GM12878 (cell line): Measurements from ENCODE around the gene SF3B6. TPM values are rescaled to one million over a fixed set of nuclear protein-coding genes. Genes with fewer than 3 reads are reported as not detected.

Experiments used
- ATAC-seq: fragments of 200-7000 bp; cut with Tn5 transposase; 3 replicates; pipeline ENCODE4 v1.9.1; 2020; ENCODE audit warnings: mild to moderate bottlenecking, moderate library complexity
- BruUV-seq: library from RNA; stranded (reverse); fragments of 400-500 nt; replicated peaks from 2 replicates; lab custom pipeline; 2021; lab: Mats Ljungman, UMichigan
- CTCF ChIA-PET: fragments of 300-600 bp; sonication (Branson Sonifier 250); formaldehyde crosslinking; extraction: SDS; loops from one replicate; lab custom pipeline; 2021; ENCODE audit warnings: inconsistent platforms; lab: Yijun Ruan, JAX
- POLR2A ChIA-PET: fragments of 350-600 bp; formaldehyde crosslinking; extraction: SDS; loops from one replicate; lab custom pipeline; 2021; ENCODE audit warnings: inconsistent platforms; lab: Charles Lee
- RAD21 ChIA-PET: fragments of 300-600 bp; sonication (Branson Sonifier 250); formaldehyde crosslinking; loops from one replicate; lab custom pipeline; 2023; ENCODE audit warnings: antibody characterized with exemption; ENCODE audit not compliant: unreplicated experiment; lab: Charles Lee
- SMC1A ChIA-PET: fragments of 300-600 bp; sonication (Branson Sonifier 250); formaldehyde crosslinking; loops from one replicate; lab custom pipeline; 2023; ENCODE audit not compliant: unreplicated experiment, uncharacterized antibody; lab: Charles Lee
- DNase-seq: peaks from one replicate; pipeline ENCODE4 v3.0.0-alpha.2; 2011; ENCODE audit warnings: low read depth, low spot score
- FAIRE-seq: peaks from 3 replicates; lab custom pipeline; 2011; peaks lifted over from hg19 to GRCh38; lab: Jason Lieb, UNC
- H2AFZ ChIP-seq: 2 replicates; pipeline ENCODE4 v1.6.0; 2011; ENCODE audit warnings: low read depth, low read length, control low read depth; ENCODE audit not compliant: control insufficient read depth
- H3K27ac ChIP-seq: 2 replicates; pipeline ENCODE4 v1.5.1; 2011; ENCODE audit warnings: control low read depth; ENCODE audit not compliant: control insufficient read depth, insufficient read depth
- H3K27me3 ChIP-seq, 2 experiments: replicated peaks in 1 of 2; 2 replicates each; pipeline versions ENCODE4 v1.6.0 to v1.6.1; 2011; ENCODE audit warnings: low read length in 1 of 2; ENCODE audit not compliant: control insufficient read depth in 2 of 2, insufficient read depth in 2 of 2
- H3K36me3 ChIP-seq, 2 experiments: 2 replicates each; pipeline ENCODE4 v1.5.1; 2011; ENCODE audit warnings: low read length in 1 of 2; ENCODE audit not compliant: control insufficient read depth in 2 of 2, insufficient read depth in 2 of 2
- H3K4me1 ChIP-seq: 2 replicates; pipeline ENCODE4 v1.6.1; 2011; ENCODE audit warnings: mild to moderate bottlenecking, low read length, moderate library complexity, mixed read lengths; ENCODE audit not compliant: control insufficient read depth, insufficient read depth
- H3K4me2 ChIP-seq: 2 replicates; pipeline ENCODE4 v1.6.0; 2011; ENCODE audit warnings: control low read depth; ENCODE audit not compliant: control insufficient read depth, insufficient read depth
- H3K4me3 ChIP-seq: fragments of 200-600 bp; sonication (generic); 2 replicates; pipeline ENCODE4 v1.5.1; 2016
- H3K79me2 ChIP-seq: 2 replicates; pipeline ENCODE4 v1.6.0; 2011; ENCODE audit warnings: low read length; ENCODE audit not compliant: control insufficient read depth, insufficient read depth
- H3K9ac ChIP-seq: 2 replicates; pipeline ENCODE4 v1.8.0; 2011; ENCODE audit warnings: low read length, control low read depth, mixed read lengths; ENCODE audit not compliant: control insufficient read depth, insufficient read depth
- H3K9me3 ChIP-seq: replicated peaks from 3 replicates; pipeline ENCODE4 v1.5.1; 2011; ENCODE audit warnings: mild to moderate bottlenecking, low read length; ENCODE audit not compliant: control insufficient read depth, insufficient read depth
- H4K20me1 ChIP-seq: 2 replicates; pipeline ENCODE4 v1.6.0; 2011; ENCODE audit not compliant: control insufficient read depth, insufficient read depth
- BCL11A ChIP-seq: IDR thresholded peaks from 2 replicates; pipeline ENCODE4 v1.6.1; 2011; ENCODE audit warnings: low read depth, low read length
- CHD2 ChIP-seq: IDR thresholded peaks from 2 replicates; pipeline ENCODE4 v1.6.1; 2011; ENCODE audit warnings: low read depth, low read length, improper control_type of control experiment, borderline replicate concordance
- E2F4 ChIP-seq: IDR thresholded peaks from 2 replicates; pipeline ENCODE4 v1.6.1; 2012; ENCODE audit warnings: low read depth, low read length, improper control_type of control experiment
- ETV6 ChIP-seq, 2 experiments: fragments of 450-650 bp in 1 of 2; IDR thresholded peaks in 1 of 2; conservative IDR thresholded peaks in 1 of 2; 2 replicates each; pipeline ENCODE4 v1.6.1; 2014; ENCODE audit warnings: antibody characterized with exemption in 1 of 2, borderline replicate concordance in 1 of 2, low read depth in 1 of 2, mild to moderate bottlenecking in 1 of 2, moderate library complexity in 1 of 2
- FOXK2 ChIP-seq: fragments of 450-650 bp; IDR thresholded peaks from 2 replicates; pipeline ENCODE4 v1.6.1; 2017; ENCODE audit warnings: mild to moderate bottlenecking, moderate library complexity
- PAX5 ChIP-seq: IDR thresholded peaks from 2 replicates; pipeline ENCODE4 v1.6.1; 2011; ENCODE audit warnings: low read depth, low read length, borderline replicate concordance
- RAD51 ChIP-seq: fragments of 450-650 bp; IDR thresholded peaks from 2 replicates; pipeline ENCODE4 v1.6.1; 2016; ENCODE audit warnings: moderate library complexity, mild to moderate bottlenecking, inconsistent platforms
- RUNX3 ChIP-seq: IDR thresholded peaks from 2 replicates; pipeline ENCODE4 v1.6.1; 2012; ENCODE audit warnings: low read length, inconsistent platforms
- SP1 ChIP-seq: IDR thresholded peaks from one replicate; pipeline ENCODE4 v1.6.1; 2011; ENCODE audit warnings: low read depth, low read length
- TBL1XR1 ChIP-seq: IDR thresholded peaks from 2 replicates; pipeline ENCODE4 v1.6.1; 2012; ENCODE audit warnings: low read depth, low read length, improper control_type of control experiment
- YY1 ChIP-seq: IDR thresholded peaks from 2 replicates; pipeline ENCODE4 v1.6.1; 2011; ENCODE audit warnings: low read depth, mild to moderate bottlenecking, low read length
- ZSCAN29 ChIP-seq: fragments of 450-650 bp; IDR thresholded peaks from 2 replicates; pipeline ENCODE4 v1.6.1; 2017; ENCODE audit warnings: mild to moderate bottlenecking, moderate library complexity
- WGBS: methylation state at CpG from one replicate; pipeline ENCODE4 v1.1.6; 2016; ENCODE audit warnings: low lambda C conversion rate; ENCODE audit not compliant: insufficient replicate concordance, insufficient coverage; ENCODE audit errors: missing lambda C conversion rate; 5-methylcytosine and 5-hydroxymethylcytosine counted together
- in situ Hi-C: fragments of 300-500 bp; cut with MboI; formaldehyde crosslinking; loops from 9 replicates; pipeline ENCODE4 v1.14.3; 2018; ENCODE audit warnings: mixed read lengths
- intact Hi-C: fragments of 100-400 bp; cut with micrococcal nuclease; formaldehyde crosslinking; loops from one replicate; pipeline ENCODE4 v1.14.2; 2022; ENCODE audit not compliant: unreplicated experiment
- polyA plus RNA-seq, 11 experiments: library from polyadenylated mRNA; depleted of rRNA in 4 of 11; unstranded in 6 of 11; stranded (reverse) in 5 of 11; fragments of >200 nt; fragmentation: Nextera tagmentation in 4 of 11; fragmentation: Illumina TruSeq in 1 of 11; extraction: Ambion mirVana in 4 of 11; extraction: Trizol in 1 of 11; gene quantifications; 1 replicate in 1 of 11; 2 replicates in 10 of 11; pipeline versions ENCODE4 v1.2.1 to v1.2.3, GENCODE V29; 2011 to 2016; ENCODE audit warnings: inconsistent platforms in 2 of 11, missing spikeins in 2 of 11, low read depth in 1 of 11
- total RNA-seq, 4 experiments: library from RNA; depleted of rRNA in 3 of 4; stranded (reverse); fragments of >200 nt in 3 of 4; fragmentation: Illumina TruSeq in 1 of 4; extraction: Trizol in 1 of 4; gene quantifications; 2 replicates each; pipeline versions ENCODE4 v1.2.1 to v1.2.3, GENCODE V29; 2013 to 2021
- TF ChIP-seq, protein P1 (sequence below): fragments of 450-650 bp; IDR thresholded peaks from 2 replicates; pipeline ENCODE4 v1.6.1; 2017; ENCODE audit warnings: mild to moderate bottlenecking, moderate library complexity

The SF3B6 gene
- total and polyA plus RNA-seq, 10 of the 15 experiments (the other 5 are each of a cell fraction or from before 2014, with no cell fraction given) = 118 to 584 (median 270) TPM

- TF ChIP-seq YY1 (no peak), ETV6 (conservative IDR thresholded peaks at IDR 0.05 in 1 of 2, IDR thresholded peaks at IDR 0.05 in 1 of 2; ENCODE audit: borderline replicate concordance in 1 of 2, low read depth in 1 of 2) (no peak), FOXK2 (no peak)
Observed at GRCh38 chr2:24121469-24121868, 45.3 kb upstream of the SF3B6 start (continued).

DNA sequence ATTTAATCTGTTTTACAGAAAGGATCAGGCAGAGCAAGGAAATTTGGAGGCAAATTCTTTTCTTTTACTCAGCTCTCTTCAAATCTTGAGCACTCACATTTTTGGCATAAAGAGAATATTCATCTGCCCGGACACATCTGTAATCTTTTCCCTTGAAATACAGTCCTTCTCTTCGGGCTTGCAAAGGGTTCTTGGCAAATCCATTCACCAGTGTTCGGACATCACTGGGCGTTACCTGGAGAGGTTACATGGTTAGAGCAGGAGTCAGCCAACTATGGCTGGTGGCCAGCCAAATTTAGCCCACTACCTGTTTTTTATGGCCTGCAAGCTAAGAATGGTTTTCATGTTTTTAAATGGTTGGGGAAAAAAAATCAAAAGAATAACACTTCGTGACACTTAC is 44.9 kb upstream of the SF3B6 start:
- ATAC-seq (no peak), DNase-seq (no peak)
- Histone ChIP-seq H3K27me3 (no peaks in the 10 kb centered on the region), H3K36me3 (no peaks in the 10 kb centered on the region), H3K4me3 (no peak overlapping the region), H3K27ac (no peak overlapping the region), H2AFZ (no peak overlapping the region), H4K20me1 (no peaks in the 10 kb centered on the region), H3K79me2 (peaks cover 9% of the 10 kb centered on the region), H3K4me2 (no peak overlapping the region), H3K9ac (no peak overlapping the region), H3K4me1 (no peaks in the 10 kb centered on the region), H3K9me3 (no peaks in the 10 kb centered on the region)
- intact Hi-C loops (no loop called here), in situ Hi-C loops (no loop called here)
- POLR2A ChIA-PET = interaction anchor here (2.2 kb wide), 1 partner anchor 37 kb away, joined by 14 read pairs; the partner anchor contains the start of gene TP53I3
- RAD21 ChIA-PET = no interaction called here
- no TSS peak for BruUV-seq
- TF ChIP-seq BCL11A = no peak
- no peak for TF ChIP-seq ZSCAN29
- no peak for TF ChIP-seq RAD51
- no peak for TF ChIP-seq E2F4
- TF ChIP-seq, protein P1, sequence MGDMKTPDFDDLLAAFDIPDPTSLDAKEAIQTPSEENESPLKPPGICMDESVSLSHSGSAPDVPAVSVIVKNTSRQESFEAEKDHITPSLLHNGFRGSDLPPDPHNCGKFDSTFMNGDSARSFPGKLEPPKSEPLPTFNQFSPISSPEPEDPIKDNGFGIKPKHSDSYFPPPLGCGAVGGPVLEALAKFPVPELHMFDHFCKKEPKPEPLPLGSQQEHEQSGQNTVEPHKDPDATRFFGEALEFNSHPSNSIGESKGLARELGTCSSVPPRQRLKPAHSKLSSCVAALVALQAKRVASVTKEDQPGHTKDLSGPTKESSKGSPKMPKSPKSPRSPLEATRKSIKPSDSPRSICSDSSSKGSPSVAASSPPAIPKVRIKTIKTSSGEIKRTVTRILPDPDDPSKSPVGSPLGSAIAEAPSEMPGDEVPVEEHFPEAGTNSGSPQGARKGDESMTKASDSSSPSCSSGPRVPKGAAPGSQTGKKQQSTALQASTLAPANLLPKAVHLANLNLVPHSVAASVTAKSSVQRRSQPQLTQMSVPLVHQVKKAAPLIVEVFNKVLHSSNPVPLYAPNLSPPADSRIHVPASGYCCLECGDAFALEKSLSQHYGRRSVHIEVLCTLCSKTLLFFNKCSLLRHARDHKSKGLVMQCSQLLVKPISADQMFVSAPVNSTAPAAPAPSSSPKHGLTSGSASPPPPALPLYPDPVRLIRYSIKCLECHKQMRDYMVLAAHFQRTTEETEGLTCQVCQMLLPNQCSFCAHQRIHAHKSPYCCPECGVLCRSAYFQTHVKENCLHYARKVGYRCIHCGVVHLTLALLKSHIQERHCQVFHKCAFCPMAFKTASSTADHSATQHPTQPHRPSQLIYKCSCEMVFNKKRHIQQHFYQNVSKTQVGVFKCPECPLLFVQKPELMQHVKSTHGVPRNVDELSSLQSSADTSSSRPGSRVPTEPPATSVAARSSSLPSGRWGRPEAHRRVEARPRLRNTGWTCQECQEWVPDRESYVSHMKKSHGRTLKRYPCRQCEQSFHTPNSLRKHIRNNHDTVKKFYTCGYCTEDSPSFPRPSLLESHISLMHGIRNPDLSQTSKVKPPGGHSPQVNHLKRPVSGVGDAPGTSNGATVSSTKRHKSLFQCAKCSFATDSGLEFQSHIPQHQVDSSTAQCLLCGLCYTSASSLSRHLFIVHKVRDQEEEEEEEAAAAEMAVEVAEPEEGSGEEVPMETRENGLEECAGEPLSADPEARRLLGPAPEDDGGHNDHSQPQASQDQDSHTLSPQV = no peak
- no peak for TF ChIP-seq RUNX3
- TF ChIP-seq TBL1XR1 = no peak
- TF ChIP-seq PAX5 = no peak
- TF ChIP-seq SP1 = no peak
- no peak for TF ChIP-seq CHD2
- TF ChIP-seq, all 136 proteins: peak for 0
- 100% methylated on average over 5 of the region's 5 CpGs for WGBS
- no peak for FAIRE-seq
- CTCF ChIA-PET = interaction anchor here (1.3 to 2.0 kb wide), 2 partner anchors 11 to 37 kb away, joined by 3 to 5 read pairs; no protein-coding TSS in a partner anchor
- SMC1A ChIA-PET = interaction anchor here (1.2 to 1.5 kb wide), 2 partner anchors 15 to 38 kb away, joined by 3 to 4 read pairs; no protein-coding TSS in a partner anchor
